ENCODE data around the gene PIGU. TPM values are rescaled to one million over a fixed set of nuclear protein-coding genes. Genes with fewer than 3 reads are reported as not detected.
A peak's percentile ranks its signal among the peaks of the same experiment; 100 is the strongest.

The PIGU gene
- total and polyA plus RNA-seq, 2 of the 13 experiments (the other 11 are each of a cell fraction or from before 2014, with no cell fraction given): 45.5 to 231 TPM

DNA sequence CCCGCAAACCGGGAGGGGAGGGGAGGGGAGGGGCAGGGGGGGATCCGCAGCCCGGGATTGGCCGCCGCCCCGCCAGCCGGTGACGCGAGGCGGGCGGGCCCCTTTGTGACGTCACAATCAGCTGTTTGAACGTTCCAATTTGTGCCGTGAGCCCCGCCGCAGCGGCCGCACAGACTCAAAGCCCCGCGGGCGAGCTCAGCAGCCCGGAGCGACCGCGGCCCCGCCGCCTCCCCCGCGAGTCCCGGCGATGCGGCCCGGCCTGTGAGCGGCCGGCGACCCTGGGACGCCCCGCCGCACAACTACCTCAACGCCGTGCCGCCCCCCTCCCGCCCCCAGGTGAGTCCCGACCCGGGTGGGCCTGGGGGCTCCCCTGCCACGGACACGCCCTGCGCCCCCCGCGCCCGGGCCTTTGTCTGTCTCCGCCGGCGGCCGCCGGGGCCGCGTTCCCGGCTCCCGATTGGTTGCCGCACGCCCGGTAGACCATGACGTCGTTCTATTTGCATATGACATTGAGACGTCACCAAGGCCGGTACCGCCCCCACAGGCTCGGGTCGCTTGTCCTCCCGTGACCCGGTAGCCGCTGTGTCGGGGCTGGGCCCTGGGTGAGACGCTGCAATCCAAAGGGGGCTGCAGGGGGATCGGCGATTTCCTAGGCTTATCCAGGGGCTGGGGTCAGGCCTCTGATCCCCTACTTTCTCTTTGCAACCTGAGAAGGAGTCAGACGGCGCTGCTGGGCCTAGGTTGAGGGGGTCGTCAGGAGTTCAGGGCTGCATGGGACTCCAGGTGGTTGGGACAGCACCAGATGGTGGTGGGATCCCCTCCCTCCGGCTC lies 27.5 kb upstream of the PIGU start, which contains the start of gene TP53INP2 (continued):
- no peak for TF ChIP-seq DMTF1 (CRISPR knock-in tag; IDR thresholded peaks at IDR 0.05)
- peak; percentile 86 for TF ChIP-seq SAP130 (CRISPR knock-in tag; IDR thresholded peaks at IDR 0.05; ENCODE audit: low read depth)
- TF ChIP-seq JDP2 (CRISPR knock-in tag; IDR thresholded peaks at IDR 0.05; ENCODE audit: borderline replicate concordance): no peak; the same call in 1 of the 2 replicates
- peak; percentile 65 for TF ChIP-seq NCOA2 (CRISPR knock-in tag; IDR thresholded peaks at IDR 0.05)
- no peak for TF ChIP-seq ZNF20 (CRISPR knock-in tag; IDR thresholded peaks at IDR 0.05)
- peak; percentile 82; the same call in 1 of the 2 replicates for TF ChIP-seq KDM5A (IDR thresholded peaks at IDR 0.05; ENCODE audit: borderline replicate concordance, low read length)
- TF ChIP-seq ZFP36L2 (CRISPR knock-in tag; IDR thresholded peaks at IDR 0.05): no peak
- TF ChIP-seq AGO1 (IDR thresholded peaks at IDR 0.05; ENCODE audit: low read depth, low read length, poor library complexity, severe bottlenecking): no peak
- TF ChIP-seq ZNF282 (IDR thresholded peaks at IDR 0.05; ENCODE audit: partially characterized antibody): no peak
- 0 out of 2 replicates have a peak, but pooled peaks have one; percentile 74 for TF ChIP-seq ZNF354B (CRISPR knock-in tag; IDR thresholded peaks at IDR 0.05)
- no peak for TF ChIP-seq HMG20B (CRISPR knock-in tag; conservative IDR thresholded peaks at IDR 0.05)
- TF ChIP-seq MTF2 (CRISPR knock-in tag; IDR thresholded peaks at IDR 0.05; ENCODE audit: borderline replicate concordance): 0 out of 2 replicates have a peak, but pooled peaks have one; percentile 20
- no peak for TF ChIP-seq ZNF263 (CRISPR knock-in tag; IDR thresholded peaks at IDR 0.05)
- TF ChIP-seq ZNF646 (CRISPR knock-in tag; IDR thresholded peaks at IDR 0.05): no peak
- TF ChIP-seq, protein P1, sequence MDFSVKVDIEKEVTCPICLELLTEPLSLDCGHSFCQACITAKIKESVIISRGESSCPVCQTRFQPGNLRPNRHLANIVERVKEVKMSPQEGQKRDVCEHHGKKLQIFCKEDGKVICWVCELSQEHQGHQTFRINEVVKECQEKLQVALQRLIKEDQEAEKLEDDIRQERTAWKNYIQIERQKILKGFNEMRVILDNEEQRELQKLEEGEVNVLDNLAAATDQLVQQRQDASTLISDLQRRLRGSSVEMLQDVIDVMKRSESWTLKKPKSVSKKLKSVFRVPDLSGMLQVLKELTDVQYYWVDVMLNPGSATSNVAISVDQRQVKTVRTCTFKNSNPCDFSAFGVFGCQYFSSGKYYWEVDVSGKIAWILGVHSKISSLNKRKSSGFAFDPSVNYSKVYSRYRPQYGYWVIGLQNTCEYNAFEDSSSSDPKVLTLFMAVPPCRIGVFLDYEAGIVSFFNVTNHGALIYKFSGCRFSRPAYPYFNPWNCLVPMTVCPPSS (IDR thresholded peaks at IDR 0.05): no peak
- 0 out of 2 replicates have a peak, but pooled peaks have one; percentile 29 for TF ChIP-seq ZNF225 (CRISPR knock-in tag; IDR thresholded peaks at IDR 0.05)
- TF ChIP-seq ZNF317 (CRISPR knock-in tag; IDR thresholded peaks at IDR 0.05): peak; percentile 70; the same call in 1 of the 2 replicates
- peak; percentile 87 for TF ChIP-seq SRSF1 (optimal IDR thresholded peaks at IDR 0.05; ENCODE audit: low read depth, low read length)
